Eye (tissue), 1 donor: ENCODE data around the gene UCK1.

Experiments
- DNase-seq: peaks from one replicate; pipeline ENCODE4 v3.0.0-alpha.2; 2015

The UCK1 gene

DNA sequence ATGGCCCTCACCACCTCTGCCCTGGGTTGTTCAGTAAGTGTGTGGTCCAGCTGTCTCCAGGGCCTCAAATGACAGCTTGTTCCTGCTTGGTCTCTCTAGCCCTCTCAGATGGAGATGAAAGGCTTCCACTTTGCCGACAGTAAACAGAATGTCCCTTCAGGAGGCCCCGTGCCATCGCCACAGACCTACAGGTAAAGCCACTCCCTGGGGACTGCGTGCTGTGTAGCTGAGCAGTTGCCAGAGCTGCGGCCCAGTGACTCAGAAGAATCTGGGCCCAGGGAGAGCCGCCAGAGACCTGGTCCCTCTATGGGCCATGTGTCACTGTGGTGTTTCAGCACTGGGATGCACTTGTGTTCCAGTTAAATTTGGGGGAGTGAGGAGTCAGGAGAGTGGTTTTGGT lies 39.0 kb downstream of the UCK1 start:
- DNase-seq: no peak

DNA sequence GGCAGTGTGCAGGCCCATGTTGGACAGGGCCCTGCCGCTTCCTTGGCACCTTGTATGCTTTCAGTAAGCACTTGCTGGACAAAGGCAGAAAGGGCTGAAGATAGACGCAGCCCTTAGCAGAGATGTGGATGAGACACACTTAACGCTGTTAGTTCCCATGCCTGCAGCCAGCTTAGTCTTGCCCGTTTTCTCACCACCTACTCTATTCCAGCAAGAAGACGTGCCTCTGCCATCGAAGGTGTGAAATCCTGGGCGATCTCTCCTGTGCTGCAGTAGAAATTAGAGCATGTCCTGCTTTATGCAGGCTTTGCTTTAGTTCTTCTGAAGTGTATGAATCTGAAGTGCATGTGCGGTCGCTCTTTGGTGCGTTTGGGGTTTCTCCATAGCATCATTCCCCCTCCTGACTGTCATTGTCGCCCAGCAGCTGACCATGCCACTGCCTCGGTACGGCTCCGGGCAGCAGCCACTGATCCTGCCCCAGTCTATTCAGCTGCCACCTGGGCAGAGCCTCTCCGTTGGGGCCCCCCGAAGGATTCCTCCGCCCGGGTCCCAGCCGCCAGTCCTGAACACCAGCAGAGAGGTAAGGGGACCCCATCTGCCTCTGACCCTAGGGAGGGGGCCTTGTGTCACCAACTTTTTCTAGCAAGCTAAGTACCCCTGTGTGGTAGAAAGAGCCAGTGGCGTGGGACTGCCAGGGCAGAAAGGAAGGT lies 39.9 kb downstream of the UCK1 start:
- no peak for DNase-seq

DNA sequence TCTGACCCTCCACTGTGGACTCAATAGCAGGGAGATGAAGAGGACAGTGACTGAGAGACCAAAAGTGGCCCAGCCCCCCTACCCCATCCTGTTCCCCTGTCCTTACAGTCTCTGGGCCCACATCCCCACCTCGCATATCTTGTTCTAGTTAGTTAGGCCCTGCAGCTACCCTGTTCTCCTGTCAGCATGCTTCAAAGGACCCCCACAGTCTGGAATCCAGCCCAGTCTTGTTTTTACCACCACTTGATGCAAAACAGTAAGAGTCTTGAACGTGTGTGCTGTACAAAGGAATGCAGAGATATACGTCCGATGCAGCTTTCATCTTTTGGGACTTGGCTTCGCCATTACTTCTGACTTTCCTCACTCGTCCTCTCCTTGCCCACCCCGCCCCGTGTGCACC lies 40.5 kb downstream of the UCK1 start:
- DNase-seq: no peak

DNA sequence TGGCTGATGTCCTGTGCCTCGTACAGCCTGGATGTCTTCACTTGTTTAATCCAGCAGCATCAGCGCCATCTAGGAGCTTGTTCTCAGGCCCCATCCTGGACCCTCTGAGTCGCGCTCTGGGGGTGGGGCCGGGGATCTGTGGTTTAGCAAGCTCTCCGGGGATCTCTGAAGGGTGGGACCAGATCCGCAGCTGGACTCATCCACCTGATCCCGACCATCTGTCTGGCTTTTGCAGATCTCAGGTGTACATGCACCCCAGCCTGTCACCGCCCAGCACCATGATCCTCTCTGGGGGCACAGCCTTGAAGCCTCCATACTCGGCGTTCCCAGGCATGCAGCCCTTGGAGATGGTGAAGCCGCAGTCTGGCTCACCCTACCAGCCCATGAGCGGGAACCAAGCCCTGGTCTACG lies 43.4 kb downstream of the UCK1 start:
- no peak for DNase-seq

DNA sequence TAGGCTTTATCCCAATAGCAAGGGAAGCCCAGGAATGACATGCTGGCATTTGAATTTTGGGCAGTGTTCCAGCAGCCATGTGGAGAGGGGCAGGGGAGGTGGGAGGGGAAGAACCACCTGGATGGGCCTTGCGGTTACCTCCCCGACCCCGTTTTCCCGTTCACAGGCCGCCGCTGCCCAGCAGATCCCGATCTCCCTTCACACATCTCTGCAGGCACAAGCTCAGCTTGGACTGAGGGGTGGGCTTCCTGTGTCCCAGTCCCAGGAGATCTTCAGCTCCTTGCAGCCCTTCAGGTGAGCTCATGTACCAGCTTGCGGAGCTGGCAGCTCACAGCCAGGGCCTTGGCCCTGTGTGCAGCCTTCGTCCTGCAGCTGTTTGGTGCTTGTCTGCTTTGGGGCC lies 44.1 kb downstream of the UCK1 start:
- DNase-seq: no peak

DNA sequence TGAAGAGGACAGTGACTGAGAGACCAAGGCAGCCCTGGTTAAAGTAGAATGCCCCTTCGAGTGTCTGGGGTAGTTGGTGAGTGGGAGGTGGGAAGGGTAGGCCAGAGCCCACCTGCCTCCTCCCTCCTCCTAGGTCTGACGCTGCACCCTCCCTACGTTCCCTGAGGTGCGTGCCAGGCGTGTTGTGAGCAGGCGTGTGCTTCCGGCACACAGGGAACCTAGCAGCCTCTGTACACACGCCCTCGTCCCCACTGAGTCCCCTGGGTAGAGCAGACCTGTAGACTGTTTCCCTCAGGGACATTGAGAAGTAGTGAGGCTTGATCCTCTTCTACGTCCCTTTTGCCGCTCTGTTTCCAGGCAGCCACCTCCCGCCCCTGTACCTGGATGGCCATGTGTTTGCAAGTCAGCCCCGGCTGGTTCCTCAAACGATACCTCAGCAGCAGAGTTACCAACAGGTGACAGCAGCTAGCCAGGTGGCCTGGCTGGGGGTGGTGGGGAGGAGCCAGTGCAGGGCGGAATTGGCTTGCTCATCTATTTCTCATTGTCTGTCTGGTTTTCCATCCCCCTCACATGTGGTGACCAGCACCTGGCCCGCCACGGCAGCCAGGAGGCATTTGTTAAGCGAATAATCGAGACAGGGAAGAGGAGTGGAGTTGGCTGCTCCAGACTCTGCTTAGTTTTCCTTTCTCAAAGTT lies 45.2 kb downstream of the UCK1 start:
- no peak for DNase-seq

DNA sequence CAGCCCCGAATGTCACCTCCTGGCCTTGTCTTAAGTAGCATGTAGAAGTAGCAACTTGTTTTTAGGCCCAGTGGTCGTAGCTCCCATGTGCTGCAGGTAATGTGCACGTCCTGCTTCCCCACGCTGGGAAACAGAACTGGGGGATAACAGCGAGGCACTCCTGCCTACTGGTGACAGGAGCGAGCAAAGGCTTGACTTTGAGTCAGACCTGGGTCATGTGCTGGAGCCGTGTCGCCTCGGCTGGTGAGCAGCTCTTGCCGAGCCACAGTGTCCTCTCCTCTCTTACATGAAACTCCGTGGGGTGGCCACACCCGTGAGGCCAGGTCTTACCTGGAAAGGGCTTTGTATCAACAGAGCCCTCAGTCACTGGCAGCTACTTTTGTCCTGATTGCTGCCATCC lies 45.9 kb downstream of the UCK1 start:
- DNase-seq: no peak

DNA sequence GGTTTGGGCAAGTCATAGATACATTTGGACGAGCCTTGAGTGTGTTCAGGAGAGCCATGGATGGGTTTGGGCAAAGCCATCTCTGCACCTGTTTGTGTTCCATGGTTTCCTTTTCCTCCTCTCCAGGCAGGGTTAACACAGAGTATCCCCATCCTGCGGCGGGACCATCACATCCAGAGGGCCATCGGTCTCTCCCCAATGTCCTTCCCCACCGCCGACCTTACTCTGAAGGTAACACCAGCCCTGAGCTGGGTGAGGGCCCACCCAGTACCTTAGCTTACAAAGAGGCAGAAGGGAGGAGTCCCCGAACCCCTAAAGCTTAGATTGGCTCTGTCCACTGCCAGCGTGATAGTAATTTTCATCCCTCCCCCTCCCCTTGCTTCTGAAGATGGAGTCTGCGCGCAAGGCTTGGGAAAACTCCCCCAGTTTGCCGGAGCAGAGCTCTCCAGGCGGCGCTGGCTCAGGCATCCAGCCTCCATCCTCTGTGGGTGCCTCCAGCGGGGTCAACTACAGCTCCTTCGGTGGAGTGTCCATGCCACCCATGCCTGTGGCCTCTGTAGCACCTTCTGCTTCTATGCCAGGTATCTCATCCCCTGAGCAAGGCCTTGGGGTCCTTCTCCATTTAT lies 46.4 kb downstream of the UCK1 start:
- DNase-seq: no peak

DNA sequence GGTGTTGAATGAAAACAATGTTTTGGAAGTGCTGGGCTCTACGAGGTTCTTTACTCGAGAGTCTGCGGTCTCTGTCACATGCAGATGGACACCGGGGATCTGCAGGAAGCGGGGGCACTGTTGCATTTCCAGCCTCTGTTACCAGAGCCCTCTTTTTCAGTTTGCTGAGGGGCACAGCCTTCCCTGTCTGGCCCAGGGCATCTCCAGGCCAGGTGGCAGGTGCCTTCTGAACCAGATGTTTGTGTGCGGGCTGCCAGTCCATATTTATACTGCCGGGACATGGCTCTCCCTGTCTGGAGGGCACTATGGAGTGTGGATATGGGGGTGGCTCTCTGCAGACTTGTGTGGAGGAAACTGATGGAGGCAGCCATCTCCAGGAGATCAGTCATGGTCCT lies 47.0 kb downstream of the UCK1 start:
- no peak for DNase-seq

DNA sequence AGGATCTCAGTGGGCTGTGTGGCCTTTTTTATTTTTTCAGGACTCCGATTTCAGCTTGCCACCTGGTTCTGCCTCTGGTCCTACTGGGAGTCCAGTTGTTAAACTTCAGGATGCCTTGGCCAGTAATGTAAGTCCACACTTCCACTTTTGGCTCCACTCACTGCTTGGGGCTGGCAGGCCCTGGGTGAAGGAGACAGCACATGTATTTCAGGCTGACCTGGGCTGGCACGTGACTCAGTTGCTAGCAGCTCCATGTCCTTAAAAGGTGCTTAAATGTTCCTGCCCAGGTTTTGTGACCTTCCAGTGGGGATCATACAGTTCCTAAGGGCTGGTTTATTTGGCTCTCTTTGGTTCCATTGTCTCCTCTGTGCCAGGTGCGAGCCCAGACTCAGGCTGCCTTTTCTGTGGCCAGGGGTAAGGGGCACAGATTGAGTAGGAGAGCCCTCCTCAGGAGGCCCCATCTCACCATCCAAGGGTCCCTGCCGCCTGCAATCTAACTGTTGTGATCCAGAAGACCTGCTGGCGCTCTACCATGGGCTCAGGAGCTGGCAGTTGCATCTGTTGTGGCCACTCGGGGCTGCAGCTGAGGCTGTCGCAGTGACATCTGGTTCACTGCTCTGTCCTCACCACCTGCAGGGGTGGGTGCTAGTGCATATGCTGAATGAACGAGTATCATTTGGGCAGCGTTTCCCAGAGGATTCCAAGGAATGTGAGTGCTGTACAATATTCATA lies 47.6 kb downstream of the UCK1 start:
- DNase-seq: no peak

DNA sequence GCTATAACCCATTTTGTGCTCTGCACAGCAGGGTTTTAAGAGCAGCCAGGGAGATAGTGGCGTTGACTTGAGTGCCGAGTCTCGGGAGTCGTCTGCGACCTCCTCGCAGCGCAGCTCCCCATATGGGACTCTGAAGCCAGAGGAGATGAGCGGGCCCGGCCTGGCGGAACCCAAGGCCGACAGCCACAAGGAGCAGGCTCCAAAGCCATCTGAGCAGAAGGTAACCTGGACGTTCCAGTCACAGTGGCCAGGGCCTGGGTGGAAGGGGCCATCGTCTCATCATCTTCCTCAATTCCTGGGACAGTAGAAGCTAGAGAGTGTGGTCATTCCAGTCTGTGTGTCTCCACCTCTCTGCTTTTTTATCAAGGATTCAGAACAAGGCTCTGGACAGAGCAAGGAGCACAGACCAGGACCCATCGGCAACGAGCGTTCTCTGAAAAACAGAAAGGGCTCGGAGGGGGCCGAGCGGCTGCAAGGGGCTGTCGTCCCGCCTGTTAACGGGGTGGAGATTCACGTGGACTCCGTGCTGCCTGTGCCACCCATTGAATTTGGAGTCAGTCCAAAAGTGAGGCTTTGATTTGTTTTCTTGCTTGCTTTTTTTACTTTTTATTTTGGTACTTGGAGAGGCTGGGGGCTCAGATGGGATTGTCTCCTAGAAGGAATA lies 48.6 kb downstream of the UCK1 start:
- DNase-seq: no peak

DNA sequence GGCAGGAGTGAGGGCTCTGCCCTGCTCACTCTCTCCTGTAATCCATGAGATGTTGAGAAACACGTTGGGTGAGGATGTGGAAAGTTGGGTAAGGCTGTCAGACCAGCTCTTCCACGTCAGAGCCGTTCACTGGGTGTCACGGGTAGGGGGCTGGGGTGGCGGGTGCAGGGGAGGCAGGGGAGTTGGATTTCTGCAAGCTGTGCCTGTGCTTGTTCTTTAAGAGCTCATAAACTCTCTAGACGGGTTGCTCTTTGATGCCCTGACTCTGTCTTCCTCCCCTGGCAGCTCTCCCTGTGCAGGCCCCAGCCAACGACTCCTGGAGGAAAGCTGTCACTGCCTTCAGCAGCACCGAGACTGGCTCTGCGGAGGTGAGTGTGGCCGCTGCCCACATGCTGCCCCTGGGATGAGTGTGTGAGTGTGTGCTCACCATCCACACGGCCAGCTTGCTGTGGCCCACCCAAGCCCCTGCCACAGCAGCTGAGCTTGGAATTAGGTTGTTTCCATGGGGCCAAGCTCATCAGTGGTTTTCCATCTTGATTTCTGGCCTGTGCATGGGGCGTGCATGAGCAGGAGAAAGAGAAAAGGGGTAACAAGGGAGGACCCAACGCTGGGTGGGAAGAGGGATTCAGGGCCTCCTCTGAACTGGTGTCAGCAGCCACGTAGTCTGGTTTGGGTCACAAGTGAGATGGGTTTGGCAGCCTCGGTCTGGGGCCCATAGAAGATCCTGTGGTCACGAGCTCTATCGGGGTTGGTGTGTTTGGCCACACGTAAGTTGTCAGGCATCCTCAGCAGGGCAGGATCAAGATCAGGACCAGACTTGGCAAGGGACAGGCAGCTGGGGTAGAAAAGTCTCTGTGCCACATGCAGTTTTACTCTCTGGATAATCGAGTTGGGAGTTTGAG lies 49.4 kb downstream of the UCK1 start:
- peak; percentile 45 for DNase-seq

DNA sequence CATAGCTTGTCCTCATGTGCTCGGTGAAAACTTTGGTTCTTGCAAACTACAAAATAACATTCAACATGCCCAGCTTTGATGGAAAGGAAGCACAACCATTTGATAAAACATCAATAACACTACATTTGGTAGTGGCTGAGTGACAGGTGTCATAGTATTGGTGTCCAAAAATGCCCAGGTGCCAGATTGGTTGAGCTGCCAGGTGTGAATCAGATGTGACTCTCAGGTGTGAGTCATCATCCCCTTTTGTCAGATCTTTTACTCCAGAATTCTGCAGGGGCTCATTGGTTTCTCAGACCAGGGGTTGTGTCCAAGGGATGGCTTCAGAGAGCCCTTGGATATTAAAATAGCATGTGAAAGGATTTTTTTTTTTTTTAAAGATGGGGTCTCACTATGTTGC lies 50.8 kb downstream of the UCK1 start:
- no peak for DNase-seq

DNA sequence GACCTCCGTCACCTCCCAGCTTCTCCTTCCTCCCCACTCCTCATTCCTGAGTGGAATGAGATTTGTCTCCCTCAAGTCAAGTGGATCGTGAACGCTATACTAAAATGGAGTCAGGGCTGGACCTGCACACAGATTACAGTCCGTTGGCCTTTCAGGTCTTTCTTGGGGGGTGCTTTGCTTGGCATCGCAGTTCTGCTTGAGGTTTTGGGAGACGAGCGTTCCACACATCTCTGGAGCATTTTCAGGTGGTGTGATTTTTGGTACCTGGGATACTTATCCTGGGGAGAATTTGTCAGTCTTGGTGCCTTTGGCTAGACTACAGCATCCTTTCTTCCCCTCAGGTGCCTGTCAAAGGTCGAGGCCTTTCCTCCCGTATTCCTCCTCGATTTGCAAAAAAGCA lies 52.2 kb downstream of the UCK1 start:
- DNase-seq: no peak

DNA sequence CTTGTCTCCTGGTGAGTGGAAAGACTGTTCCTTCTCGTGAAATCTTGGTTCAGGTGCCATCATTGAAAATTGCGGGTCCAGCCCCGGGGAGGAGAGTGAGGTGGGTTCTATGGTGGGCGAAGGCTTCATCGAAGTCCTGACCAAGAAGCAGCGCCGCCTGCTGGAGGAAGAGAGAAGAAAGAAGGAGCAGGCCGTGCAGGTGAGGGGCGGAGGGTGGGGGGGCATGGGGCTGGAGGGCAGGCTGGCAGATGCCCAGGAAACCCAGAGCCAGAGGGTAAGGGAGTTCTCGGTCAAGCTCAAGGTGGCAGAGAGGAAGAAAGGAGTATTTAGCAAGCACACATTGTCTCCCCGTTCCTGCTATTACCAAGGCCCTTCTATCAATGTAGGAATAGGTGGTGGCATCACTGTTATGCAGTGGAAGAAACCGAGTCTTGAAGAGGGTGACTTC lies 52.6 kb downstream of the UCK1 start:
- peak; percentile 81 for DNase-seq

DNA sequence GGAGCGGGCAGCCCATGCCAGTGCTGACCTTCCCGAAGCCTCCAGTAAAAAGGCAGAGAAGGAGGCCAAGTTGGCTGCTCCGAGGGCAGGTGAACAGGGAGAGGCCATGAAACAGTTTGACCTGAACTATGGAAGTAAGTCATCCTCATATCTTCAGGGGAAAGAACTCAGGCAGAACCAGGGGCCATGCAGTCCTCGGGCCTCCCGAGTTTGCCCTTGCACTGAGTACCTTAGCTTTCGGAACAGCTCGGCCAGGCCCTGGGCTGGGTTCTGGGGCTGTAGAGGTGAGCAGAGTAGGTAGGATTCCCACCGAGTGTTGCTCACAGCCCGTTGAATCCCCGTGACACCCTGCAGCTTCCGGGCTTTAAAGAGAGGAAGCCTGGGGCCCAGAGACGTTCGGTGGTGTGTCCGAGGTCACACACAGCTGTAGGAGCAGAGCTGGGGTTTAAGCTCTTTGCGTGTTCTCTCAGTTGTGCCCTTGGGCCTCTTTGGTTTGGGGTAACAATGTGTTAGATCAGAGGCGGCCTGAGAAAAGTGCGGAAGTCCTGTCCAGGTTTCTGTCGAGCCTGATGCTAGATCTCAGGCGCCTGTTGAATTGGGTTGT lies 53.1 kb downstream of the UCK1 start:
- no peak for DNase-seq

DNA sequence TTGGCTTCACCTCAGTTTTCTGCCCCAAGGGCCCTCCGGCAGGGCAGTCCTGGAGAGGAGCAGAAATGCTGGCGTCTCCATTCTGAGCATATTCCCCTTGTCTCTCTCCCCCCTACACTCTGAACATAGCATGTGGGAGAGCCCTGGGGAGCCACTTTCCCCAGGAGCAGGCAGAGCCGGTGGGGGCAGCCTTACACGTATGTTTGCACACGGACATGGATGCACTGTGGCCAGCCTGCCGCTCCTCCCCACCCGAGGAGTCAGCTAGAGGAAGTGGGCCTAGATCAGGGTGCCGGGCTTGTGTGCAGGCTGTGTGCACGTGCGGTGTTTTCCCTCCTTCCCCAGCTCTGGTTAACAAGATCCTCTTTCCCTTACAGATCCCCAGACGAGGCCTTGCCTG lies 53.7 kb downstream of the UCK1 start:
- DNase-seq: no peak

DNA sequence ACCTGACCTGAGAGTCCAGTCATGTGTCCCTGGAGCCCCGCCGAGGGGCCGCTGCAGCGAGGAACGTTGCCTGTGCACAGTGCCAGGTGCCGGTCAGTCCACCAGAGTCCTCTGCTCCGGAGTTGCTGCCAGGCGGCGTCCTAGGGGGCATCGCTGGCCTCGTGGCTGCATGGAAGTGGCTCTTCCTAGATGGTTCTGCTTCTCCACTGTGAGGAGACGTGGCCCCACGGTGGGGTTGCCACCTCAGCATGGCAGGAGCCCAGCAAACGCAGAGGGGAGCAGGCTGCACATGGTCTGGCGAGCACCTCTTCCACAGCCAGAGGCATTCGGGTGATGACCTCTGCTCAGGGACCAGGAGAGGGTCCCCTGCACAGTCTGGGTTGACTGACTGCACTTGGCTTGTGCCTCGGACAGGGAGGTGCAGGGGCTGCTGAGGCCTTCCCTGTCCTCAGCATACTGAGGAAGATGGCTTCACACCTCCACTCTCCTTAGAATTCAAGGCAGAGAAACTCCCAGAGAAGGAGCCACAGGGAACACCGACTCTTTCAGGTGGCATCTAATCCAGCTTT lies 54.2 kb downstream of the UCK1 start:
- DNase-seq: no peak

DNA sequence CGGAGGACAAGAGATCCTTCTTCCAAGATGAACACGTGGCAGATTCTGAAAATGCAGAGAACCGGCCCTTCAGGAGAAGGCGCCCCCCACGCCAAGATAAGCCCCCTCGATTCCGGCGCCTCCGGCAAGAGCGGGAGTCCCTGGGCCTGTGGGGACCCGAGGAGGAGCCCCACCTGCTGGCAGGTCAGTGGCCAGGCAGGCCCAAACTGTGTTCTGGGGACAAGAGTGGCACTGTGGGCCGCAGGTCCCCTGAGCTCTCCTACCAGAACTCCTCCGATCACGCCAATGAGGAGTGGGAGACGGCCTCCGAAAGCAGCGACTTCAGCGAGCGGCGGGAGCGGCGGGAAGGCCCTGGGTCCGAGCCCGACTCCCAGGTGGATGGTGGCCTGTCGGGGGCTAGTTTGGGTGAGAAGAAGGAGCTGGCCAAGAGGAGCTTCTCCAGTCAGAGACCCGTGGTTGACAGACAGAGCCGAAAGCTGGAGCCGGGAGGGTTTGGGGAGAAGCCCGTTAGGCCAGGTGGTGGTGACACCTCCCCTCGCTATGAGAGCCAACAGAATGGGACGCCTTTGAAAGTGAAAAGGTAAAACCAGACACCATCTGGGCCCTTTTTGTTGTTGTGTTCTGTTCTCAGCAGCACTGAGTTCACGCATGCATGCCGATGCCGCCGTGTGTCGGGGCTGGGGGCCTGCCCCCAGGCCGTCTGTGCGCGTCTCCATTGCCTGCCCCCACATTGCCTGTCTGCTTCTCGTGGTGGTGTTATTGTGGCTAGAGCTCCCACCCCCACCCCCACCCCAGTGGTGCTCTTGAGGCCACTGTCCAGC lies 54.9 kb downstream of the UCK1 start:
- DNase-seq: no peak
